ENCODE results near the gene DNAJC2. TPM values are rescaled to one million over a fixed set of nuclear protein-coding genes. Genes with fewer than 3 reads are reported as not detected.
"Not testable (repeated sequence)": the region's sequence is repeated elsewhere in the genome, so short reads cannot be mapped to it uniquely, and the experiment has no call there.

DNAJC2 gene
- total RNA-seq, 1 donor from 2014 or later = 14.6 TPM

DNA sequence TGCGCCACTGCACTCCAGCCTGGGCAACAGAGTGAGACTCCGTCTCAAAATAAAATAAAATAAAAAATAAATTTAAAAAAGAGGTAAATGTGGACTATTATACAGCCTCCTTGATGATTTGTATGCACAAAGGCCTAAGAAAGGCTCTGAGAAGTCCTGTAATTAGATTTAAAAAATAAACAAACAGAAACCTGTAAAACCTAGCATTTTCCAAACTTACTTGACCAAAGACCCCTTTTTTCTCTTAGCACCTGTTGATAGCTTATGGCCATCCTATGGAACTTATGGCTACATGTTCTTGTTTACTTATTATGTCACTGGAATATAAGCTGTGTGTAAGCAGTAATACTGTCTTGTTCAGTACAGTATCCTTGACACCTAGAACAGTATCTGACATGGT lies 5.7 kb downstream of the DNAJC2 start:
- no peak for ATAC-seq

DNA sequence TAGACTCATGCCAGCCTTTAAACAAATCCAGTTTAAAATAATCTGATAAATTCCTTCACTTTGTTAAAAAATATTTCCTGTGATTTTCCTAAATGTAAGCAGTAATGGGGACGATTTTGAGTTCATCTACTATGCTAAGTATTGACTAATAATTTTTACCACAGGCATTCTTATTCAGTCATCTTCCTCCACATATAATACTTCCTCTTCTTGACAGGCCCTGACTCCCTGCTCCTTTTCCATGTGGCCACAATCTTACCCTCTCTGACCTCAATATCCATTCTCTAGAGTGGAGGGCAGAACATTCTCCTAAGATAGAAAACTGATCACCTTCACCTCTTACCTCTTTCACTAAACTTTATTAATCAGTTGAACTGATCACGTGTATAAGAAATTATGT lies 7.8 kb downstream of the DNAJC2 start:
- no peak for ATAC-seq

DNA sequence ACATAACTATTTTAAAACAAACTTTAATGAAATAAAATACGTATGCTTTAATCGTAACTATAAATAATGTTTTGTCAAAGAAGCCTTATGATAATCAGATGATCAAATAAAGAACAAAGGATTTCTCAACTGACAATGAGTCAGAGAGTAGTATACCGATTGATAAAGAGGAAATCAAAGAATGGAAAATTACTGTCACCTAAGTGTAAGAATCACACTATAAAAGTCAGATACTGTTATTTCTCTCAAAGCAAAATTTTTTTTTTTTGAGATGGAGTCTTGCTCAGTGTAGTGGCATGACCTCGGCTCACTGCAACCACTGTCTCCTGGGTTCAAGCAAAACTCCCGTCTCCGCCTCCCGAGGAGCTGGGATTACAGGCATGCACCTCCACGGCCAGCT lies 18.8 kb downstream of the DNAJC2 start:
- no peak for ATAC-seq

DNA sequence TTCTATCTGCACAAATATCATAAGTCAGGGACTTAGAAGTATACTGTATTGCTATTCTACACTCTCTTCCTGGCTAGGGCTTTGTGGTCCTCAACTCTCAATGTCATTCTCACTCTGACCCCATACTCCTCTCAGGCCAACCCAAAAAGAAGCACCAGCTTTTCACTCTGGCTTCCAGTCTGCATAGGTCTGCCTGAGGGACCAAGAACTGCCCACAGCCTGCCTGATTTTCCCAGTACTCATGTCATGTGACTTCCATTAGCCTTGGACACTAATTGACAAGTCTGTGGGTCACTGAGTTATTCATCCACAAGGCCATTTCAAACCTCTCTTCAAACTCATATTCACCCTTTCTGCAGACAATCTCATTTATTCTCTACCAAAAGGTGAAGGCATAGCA lies 27.6 kb downstream of the DNAJC2 start:
- ATAC-seq = no peak

DNA sequence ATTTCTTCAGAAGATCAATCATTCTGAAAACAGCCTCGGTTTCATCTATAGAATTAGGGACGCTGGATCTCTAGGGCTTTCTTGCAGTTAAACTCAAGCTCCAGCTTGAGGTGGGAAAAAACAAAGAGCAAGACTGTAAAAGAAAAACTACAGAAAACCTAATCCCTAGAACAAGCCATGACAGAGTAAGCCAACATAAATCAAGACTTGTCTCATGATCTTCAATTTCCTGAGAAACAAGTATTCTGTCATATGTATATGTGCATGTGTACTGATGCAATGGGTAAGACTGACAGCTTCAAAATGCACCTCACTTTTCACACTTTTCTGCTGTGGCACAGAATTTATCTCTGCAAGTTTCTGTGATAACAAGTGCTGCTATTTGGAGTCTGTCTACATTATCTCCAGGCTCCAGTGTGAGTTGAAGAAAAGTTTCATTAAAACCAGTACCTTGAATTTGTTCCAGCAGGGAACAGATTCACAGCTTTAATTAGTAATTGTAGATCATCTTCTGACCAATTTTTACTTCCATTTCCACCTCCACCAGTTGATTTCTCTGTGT lies 28.1 kb downstream of the DNAJC2 start:
- ATAC-seq = no peak

DNA sequence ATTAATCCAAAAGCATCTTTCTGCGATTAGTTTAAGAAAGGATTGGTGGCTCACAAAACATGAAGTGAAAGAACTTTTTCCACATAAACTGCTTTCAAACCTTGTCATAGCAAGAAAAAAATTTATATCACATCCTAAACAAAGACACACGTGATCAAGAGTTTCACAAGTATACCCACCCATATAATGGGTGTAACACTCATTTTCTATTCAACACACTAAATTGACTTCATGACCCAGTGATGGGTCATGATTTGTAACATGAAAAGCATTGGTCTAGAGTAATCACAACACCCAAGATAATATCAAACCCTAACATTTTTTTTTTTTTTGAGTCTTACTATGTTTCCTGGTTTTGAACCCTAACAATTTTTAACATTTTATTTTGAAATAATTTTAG lies 29.7 kb downstream of the DNAJC2 start:
- ATAC-seq = no peak

DNA sequence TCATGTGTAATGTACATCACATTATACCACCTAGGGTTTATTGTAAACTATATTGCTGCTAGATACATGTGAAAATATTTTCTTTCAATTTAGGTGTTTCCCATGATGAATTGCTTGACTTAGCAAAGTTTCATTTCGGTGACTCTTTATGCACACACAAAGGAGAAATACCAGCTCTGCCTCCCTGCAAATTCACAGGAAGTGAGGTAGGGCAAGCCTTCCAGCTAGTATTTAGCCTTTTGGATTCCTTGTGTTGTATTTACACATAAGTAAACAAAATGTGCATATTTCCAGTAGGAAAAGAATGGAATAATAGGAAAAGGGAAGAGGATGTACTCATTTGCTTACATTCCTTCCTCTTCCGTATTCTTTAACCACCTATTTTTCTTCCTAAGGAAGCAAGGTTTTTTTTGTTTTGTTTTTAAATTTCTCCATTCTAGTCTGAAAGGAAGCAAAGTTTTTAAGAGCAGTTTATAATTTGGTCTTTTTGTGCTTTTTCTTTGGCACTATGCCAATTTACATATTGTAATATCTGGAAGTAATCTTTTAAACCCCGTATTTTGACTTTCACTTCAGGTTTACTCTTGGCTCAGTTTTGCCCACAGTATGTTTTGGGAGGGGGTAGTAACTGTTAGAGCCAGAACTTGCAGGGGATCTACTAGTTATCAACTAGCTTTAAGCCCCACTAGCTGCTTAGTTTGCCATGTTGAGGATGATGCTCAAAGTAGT lies 36.9 kb downstream of the DNAJC2 start:
- peak; percentile 63 for ATAC-seq

DNA sequence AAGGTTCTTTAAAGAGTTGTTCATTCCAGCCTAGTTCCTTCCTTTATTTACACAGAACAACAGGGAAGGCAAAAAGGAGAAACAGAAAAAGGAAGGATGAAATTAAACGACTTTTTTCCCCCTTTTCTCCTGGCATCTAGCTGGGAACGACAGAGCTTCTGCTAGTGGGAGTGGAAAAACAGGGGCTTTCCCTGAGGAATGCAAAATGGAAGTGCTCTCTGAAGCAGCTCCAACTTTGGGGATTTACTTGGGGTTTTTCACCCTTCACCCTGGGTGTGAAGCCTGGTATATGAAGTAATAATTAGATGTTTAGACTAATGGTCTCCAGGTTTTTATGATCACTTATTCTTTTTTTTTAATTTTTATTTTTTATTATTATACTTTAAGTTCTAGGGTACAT lies 43.1 kb downstream of the DNAJC2 start:
- no peak for ATAC-seq

DNA sequence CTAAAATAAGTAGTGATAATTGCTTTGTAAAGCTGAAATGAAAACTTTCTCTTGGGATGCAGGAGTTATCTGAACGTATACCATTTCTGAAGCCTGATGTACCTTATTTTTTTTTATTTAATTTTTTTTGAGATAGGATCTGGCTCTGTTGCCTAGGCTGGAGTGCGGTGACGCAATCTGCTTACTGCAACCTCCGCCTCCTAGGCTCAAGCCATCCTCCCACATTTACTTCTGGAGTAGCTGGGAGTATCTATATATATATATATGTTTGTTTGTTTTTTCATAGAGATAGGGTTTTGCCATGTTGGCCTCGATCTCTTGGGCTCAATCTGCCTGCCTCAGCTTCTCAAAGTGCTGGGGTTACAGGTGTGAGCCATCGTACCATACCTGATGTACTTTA lies 44.9 kb downstream of the DNAJC2 start:
- no peak for ATAC-seq

DNA sequence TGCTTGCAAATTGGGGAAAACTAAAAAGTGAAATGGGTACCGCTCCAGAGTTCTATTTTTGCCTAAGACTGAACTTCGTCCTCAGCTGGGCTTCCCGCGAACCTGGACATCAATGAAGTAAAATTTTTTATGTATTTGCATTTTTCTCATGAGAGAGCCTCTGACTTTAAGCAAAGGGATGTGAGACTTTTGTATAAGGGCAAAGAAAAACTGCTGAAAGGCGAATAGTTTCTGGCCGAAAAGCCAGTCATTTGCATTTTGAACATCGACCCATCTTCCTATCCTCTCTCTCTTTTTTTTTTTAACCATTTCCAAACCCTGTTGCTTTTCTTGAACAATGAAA lies 46.8 kb downstream of the DNAJC2 start:
- no peak for ATAC-seq

DNA sequence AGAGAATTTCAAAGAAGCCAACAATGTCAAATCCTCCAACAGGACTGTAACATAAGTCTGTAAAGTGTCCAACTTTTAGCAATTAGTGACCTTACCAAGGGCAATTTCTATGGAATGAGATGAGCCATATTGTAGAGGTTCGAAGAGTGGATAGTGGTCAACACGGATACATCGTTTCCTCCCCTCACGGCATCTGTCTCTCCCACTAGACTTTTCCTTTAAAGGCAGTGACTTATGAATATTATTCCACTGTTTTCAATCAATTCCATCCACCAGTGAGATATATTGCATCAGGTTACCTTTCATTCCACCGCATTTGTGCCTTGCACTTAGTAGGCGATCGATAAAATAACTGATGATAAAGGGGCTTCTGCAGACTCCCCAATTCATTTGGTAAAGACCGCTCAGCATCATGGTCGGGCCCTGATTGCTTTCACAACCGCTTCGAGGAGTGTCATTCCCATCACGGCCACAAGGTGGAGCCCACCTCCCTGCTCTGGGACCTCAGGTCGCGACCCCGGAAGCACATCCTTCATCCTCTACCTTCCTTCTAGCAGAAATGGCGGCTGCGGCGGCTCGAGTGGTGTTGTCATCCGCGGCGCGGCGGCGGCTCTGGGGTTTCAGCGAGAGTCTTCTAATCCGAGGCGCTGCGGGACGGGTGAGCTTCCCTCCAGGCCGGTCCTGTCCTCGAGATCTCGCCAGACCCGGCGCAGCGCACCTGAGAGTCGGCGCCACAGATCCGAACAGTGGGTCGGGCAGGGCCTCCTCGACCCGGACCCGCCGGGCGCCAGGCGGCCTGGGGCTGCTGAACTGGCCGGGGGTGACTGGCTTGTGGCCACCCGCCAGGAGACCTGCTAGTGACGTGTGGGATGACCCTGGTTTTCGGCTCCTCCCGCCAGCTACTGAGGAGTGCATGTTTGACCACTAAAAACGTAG lies 47.4 kb downstream of the DNAJC2 start, which contains the start of gene PMPCB:
Gene PMPCB (plus strand): TSS at position 535 of the 936 bp plus-strand sequence. CDS start 25 bp downstream, at position 560.
- ATAC-seq = peak; percentile 100

DNA sequence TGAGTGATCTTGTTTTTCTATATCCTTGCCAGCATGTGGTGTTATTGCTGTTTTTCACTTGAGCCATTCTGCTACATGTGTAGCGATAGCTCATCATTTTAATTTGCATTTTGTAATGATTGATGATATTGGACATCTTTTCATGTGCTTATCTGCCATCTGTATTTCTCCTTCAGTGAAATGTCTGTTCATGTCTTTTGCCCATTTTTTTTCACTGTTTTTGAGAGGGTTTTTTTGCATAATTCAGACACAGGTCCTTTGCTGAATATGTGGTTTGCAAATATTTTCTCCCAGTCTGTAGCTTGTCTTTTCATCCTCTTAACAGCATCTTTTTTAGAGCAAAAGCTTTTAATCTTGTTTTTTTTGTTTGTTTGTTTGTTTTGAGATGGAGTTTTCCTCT lies 51.0 kb downstream of the DNAJC2 start:
- ATAC-seq = no peak

DNA sequence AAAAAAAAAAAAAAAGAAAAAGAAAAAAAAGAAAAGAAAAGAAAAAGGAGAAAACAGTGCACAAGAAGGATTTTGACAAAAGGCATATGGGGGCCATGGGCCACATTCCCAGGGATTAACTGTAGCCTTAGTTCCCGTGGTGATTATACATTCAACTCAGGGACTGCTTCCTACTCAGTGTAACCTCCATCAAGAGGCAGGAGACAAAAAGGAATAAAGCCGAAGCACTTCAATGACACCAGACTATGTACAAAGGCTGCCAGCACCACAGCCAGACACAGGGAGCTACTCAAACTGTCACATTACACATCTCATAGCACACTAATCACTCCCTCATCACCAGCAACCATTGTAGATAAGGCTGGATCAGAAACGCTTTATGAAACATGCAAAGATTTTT lies 52.4 kb downstream of the DNAJC2 start:
- no peak for ATAC-seq

DNA sequence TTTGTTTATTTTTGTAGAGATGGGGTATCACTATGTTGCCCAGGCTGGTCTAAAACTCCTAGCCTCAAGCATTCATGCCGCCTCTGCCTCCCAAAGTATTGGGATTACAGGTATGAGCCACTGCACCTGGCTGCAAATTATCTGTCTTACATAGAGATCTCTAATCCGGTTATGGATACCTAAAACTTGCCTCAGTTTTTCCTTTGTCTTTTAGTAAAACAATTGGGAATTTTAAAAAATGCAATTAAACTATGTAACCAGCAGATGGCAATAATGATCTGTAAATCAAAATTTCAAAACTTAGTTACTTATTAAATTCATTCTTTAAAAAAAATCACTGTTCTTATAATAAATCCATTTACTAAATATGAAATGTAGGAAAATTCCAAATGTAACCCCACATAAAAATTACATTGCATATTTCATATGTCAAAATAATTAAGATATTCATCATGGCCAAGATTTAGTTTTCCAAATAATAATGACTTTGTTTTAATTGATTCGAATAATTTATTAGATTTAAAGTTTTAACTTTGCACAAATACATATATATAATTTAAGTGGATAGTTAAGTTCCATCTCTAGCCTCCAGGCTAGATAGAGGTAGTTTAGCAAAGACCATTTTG lies 61.7 kb downstream of the DNAJC2 start:
- not testable (repeated sequence) for ATAC-seq

DNA sequence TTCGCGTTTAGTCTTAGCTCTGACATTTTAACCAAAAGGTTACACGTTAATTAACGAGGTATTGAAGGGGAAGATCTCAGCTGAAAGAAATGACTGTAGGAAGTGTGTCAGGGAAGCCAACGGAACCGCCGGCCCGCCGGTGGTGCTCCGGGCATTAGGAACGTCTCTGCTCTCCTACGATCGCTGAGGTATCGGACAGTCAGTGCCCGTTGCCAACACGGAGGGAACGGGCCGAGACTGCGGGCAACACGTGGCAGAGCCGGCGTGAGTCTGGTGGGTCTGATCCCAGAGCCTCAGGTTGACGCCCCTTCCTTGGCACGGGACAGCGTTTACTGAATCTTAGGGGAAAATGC lies 63.8 kb downstream of the DNAJC2 start:
- ATAC-seq = not testable (repeated sequence)

DNA sequence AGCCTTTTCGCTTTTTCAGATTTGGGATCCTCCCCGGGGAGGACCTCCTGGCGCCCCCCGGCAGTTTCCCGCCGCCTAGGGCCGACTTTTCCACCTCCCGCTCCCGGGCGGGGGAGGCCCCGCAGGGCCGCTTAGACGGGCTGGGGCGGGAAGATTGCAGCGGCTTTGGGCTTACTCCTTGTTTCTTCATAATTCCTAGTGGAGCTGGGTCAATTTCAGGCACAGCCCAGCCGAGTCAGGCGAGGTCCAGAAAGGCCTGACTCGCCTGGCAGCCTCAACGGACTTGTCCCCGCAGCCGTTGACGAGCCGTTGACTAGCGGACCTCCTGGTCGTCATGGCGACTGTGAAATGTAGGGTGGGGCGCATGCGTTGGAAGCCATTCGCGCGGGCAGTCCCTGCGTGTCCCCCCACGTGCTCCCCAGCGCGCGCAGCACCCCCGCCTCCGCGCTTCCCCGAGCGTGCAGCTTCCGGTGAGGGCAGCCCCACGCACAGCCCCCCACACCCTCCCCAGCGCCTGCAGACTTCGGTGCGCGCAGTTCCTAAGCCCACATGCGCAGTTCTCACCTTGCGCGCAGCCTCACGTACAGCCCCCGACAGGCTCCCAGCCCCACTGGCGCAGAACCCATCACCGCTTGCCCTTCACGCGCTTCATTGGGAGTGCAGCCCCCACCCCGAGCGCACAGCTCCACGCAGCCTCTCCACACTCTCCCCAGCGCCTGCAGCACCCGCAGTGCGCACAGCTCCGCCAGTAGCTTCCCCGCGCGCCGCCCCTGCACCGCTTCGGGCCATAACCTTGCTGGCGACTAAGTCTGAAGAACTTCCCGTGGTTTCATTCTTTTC lies 64.4 kb downstream of the DNAJC2 start:
- peak; percentile 83 for ATAC-seq

DNA sequence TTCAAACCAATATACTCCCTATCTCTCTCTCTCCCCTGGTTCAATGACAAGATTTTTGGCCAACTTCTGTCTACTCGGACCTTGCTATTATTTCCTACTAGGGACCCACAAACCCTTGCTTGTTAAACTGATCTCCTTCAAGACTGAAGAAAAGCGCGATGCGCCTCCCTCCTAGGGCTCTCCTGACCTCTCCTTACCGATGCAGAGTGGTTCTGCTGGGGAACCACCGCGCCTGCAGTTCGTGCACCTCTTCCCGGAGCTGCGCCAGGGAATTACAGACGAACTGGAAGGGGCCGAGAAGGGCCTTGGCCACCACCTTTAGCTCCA lies 65.0 kb downstream of the DNAJC2 start:
- peak; percentile 32 for ATAC-seq

DNA sequence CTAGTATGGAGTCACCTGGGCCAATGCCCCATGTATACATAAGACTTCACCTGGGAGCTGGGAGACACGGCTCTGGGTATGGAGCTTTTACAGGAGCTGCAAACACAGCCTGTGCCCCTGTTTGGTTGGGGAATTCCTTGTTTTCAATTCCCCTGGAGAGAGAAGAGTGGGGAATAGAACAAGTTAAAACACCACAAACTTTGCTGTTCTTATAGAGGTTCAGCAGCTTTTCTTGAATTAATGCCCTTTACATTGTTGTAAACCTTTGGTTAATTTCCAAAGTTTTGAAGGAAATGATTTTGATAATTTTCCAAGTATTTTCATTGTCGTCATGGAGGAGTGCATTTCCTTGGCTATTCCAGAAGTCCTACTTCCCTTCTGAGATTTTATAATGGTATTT lies 66.4 kb downstream of the DNAJC2 start:
- ATAC-seq = not testable (repeated sequence)

DNA sequence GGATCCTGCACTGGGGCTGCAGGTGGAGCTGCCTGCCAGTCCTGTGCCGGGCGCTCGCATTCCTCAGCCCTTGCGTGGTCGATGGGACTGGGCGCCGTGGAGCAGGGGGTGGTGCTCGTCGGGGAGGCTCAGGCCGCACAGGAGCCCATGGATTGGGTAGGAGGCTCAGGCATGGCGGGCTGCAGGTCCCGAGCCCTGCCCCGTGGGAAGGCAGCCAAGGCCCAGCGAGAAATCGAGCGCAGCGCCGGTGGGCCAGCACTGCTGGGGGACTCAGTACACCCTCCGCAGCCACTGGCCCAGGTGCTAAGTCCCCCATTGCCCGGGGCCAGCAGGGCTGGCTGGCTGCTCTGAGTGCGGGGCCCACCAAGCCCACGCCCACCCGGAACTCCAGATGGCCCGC lies 69.7 kb downstream of the DNAJC2 start:
- not testable (repeated sequence) for ATAC-seq

DNA sequence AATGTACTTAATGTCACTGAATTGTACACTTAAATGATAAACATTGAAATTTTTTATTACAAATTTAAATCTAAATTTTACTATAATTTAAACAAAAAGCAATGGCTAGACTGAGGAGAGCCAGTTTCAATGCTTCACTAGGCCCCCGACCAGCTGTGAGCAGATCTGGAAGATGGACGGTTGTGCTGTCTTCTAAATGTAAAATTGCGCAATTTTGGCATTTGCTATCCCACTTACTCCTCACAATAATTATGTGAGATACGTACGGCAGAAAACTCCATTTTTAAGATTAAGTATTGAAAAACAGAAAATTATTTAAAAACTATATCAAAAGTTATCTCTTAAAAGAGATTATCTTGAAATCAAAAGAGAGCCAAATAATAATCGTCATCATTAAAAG lies 71.2 kb downstream of the DNAJC2 start:
- not testable (repeated sequence) for ATAC-seq

DNA sequence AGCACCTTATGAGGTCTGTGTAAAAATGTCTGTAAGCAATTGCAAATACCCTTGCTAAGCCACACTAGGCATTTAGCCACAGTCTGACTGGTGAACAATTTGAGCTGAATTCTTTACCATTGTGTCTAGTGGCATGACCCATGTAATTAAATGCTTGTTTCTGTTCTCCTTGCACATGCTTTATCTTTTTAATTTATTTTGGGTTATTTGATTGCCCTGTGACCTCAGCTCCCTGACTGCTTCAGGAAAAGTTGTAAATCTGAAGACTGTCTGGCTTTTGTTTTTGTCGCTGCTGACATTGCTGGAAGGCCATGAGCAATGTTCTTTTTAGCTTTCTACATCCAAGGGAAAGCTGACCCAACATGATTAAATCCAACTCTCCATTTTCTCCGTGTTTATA lies 78.3 kb downstream of the DNAJC2 start:
- ATAC-seq = not testable (repeated sequence)

DNA sequence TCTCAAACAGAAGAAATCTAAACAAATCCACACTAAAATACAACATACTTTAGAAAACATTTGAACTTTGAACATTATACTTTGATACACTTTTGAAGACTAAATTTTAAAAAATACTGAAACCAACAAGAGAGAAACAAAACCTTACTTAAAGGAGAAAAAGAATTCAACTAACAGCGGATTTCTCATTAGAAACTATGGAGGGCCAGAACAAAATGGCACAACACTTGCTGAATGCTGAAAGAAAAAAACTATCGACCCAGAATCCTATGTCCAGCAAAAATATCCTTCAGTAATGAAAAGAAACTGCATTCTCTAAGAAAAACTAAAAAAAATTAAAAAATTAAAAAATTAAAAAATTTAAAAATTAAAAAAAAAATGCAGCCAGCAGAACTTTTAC lies 80.5 kb downstream of the DNAJC2 start:
- not testable (repeated sequence) for ATAC-seq

All from esophagus mucosa (tissue), 1 donor.